Stimulated activated CD8-positive, alpha-beta memory T cell treated with anti-CD3 and anti-CD28 coated beads, Interleukin-4, amount 100 ng/mL, for 24 hours (primary cell): ENCODE results near the gene CCDC88B.

Experiments used
- DNase-seq: peaks from one replicate; pipeline ENCODE4 v3.0.0-alpha.2; 2020; ENCODE audit warnings: low read depth

The CCDC88B gene

DNA sequence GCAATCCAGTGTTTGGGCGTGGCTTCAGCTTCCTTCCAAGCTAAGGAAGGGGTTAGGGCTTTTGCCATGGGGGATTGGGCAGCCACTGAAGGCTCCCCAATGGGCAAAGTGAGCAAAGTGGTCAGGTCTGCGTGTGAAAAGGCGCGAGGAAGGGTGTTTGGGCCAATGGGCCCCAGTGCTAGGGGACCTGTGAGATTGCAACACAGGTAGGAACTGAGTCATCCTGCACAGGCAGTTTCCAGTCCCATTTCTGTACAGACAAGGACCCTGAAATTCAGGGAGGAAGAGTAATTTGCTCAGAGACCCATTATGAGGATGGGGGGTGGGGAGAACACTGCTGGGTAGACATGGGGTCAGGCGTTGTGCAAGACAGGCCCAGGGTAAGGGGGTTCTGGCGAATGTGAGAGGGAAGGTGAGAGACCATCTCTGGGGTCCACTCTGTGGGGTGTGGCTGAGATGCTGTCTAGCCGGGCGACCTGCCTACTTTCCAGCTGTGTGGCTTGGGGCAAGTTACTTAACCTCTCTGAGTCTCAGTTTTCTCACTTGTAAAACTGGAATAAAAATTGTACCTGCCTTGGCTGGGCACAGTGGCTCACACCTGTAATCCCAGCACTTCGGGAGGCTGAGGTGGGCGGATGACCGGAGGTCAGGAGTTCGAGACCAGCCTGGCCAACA is 7.3 kb downstream of the CCDC88B start:
- DNase-seq = no peak

DNA sequence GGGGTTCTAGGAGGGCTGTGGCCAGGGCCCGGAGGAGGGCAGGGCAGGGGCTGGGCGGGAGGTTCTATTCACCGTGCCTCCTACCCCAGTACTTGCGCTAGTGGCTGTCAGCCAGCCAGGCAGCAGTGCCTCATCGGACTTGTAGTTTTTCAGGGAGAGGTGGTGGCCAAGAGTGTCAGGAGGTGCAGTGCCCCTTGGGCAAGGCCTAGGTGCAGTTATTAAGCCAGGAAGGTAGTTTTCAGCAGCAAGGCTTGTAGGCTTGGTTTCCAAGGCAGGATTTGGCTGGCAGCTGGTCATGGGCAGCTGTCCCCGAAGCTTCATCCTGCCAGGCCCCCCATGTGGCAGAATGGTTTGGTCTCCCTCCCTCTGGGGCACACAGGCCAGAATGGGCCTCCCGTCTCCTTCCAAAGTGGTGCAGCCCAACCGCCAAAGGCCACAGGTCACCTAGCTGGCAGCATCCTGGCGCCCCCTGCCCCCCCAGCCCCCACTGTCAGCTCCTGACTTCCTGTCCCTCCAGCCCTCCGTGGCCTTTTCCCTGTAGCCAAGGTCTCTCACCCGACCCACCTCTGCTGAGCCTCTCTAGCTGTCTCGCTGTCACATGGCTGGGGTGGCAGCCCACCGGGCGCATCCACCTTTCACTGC is 8.5 kb downstream of the CCDC88B start:
- no peak for DNase-seq

DNA sequence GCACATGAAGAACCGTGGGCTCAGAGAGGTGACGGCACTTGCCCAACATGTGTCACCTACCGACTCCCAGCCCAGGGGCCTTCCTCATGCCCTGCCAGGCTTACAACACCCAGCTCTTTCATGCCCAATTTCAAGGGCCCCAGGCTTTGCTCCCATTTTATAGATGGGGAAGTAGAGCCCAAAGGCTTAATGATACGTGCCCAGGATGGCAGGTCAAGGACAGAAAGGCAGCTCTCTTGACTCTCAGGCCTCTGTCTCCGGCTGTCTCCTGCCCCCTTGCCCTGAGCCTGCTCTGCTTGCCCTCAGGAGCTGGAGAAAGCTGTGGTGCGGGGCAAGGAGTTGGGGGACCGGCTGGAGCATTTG is 9.0 kb downstream of the CCDC88B start:
- no peak for DNase-seq

DNA sequence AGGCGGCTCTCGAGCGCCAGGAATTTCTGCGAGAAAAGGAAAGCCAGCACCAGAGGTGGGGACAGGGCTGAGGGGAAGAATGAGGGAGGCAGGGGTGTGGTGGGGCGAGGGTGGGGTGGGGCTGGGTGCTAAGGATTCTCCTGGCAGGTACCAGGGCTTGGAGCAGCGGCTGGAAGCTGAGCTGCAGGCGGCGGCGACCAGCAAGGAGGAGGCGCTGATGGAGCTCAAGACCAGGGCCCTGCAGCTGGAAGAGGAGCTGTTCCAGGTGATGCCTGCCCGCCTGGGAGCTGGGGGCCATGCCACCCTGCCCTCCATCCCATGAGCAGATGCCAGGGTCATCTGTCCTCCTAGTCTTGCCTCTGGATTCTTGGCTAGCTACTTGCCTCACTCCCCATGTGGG is 9.4 kb downstream of the CCDC88B start:
- DNase-seq = no peak

- DNase-seq = no peak
Observed at GRCh38 chr11:64351136-64351631, 11.2 kb downstream of the CCDC88B start.

GRCh38 chr11:64352099-64352994 is 12.3 kb downstream of the CCDC88B start:
- no peak for DNase-seq

- no peak for DNase-seq
Observed at GRCh38 chr11:64352995-64353714, 13.2 kb downstream of the CCDC88B start.

- DNase-seq = no peak
Observed at GRCh38 chr11:64353715-64354506, 13.9 kb downstream of the CCDC88B start.

DNA sequence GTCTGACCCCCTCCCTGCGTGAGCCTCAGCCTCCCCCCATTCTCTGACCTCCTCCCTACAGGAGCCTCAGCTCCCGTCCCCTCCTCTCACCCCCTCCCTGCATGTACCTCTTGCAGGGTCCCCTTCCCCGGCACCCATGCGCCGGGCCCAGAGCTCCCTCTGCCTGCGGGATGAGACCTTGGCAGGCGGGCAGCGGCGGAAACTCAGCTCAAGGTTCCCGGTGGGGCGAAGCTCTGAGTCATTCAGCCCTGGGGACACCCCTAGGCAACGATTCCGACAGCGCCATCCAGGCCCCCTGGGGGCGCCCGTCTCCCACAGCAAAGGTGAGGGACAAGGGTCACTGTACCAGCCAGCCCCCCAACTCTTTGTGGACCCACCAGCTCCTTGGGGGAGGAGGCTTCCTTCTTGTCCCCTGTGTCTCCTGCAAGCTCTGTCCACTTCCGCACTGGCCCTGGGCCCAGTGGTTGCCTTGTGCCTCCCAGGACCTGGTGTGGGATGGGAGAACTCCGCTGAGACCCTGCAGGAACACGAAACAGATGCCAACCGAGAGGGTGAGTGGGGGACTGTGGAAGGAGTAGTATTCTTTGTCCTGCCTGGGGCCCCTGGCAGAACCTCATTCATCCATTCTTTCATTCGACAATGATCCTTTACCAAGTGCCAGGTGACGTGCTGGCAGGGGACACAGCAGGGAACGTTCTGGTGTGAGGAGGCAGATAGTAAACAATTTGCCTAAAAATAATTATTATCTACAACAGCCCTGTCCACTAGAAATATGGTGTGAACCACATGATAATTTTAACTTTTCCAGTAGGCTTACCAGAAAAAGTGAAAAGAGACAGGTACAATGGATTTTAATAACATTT is 15.3 kb downstream of the CCDC88B start:
- DNase-seq = peak; percentile 48

- DNase-seq = no peak
Observed at GRCh38 chr11:64356498-64357411, 16.8 kb downstream of the CCDC88B start.

- no peak for DNase-seq
Observed at GRCh38 chr11:64357446-64357845, 17.4 kb downstream of the CCDC88B start.

GRCh38 chr11:64357904-64358535 is 18.0 kb downstream of the CCDC88B start:
- DNase-seq = peak; percentile 52

- no peak for DNase-seq
Observed at GRCh38 chr11:64358536-64358906, 18.5 kb downstream of the CCDC88B start.

GRCh38 chr11:64358907-64359711 is 19.1 kb downstream of the CCDC88B start, which contains the start of gene RPS6KA4:
TSS of gene RPS6KA4 (plus strand) at chr11:64359162. CDS start at chr11:64359236, 74 bp downstream.
- no peak for DNase-seq

DNA sequence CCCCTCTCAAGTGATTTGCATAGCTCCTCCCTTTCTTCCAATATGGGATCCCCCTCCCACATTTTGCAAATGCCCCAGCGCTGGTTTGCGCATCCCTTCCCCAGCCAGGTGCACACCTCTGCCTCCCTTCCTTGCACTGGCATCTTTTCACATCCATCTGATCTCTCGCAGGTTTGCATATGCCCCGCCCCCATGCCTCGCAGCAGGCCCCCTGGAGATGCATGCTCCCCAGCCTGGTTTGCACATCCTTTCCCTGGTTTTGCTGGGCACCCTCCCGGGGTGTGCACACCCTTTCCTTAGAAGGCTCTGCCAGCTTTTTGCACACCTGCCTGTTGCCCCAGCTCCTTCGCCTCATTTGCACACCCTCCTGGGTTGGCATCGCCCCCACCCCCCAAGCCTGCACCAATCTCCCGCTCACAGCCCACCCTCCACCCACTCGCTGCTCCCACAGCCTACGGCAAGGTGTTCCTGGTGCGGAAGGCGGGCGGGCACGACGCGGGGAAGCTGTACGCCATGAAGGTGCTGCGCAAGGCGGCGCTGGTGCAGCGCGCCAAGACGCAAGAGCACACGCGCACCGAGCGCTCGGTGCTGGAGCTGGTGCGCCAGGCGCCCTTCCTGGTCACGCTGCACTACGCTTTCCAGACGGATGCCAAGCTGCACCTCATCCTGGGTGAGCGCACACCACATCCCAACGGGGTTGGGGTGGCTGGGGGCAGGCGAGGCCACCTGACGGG is 19.9 kb downstream of the CCDC88B start:
- DNase-seq = no peak

GRCh38 chr11:64360448-64360921 is 20.5 kb downstream of the CCDC88B start:
- no peak for DNase-seq

DNA sequence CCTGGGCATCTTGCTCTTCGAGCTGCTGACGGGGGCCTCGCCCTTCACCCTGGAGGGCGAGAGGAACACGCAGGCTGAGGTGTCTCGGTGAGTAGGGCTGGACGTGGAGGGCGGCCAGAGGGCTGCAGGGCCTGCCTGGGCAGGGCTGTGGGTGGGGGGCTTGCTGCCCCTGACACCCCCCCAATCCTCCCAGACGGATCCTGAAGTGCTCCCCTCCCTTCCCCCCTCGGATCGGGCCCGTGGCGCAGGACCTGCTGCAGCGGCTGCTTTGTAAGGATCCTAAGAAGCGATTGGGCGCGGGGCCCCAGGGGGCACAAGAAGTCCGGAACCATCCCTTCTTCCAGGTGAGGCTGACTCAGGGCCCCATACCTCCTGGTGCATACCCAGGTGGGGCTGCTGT is 21.7 kb downstream of the CCDC88B start:
- DNase-seq = no peak
